NCI-H526 (cell line): ENCODE data around the gene SPATA33.
"Not testable (repeated sequence)": the region's sequence is repeated elsewhere in the genome, so short reads cannot be mapped to it uniquely, and the experiment has no call there.

Experiments used
- DNase-seq, 2 experiments: peaks; one replicate each; lab custom pipeline; 2025; lab: John Stamatoyannopoulos, UW

Gene SPATA33

DNA sequence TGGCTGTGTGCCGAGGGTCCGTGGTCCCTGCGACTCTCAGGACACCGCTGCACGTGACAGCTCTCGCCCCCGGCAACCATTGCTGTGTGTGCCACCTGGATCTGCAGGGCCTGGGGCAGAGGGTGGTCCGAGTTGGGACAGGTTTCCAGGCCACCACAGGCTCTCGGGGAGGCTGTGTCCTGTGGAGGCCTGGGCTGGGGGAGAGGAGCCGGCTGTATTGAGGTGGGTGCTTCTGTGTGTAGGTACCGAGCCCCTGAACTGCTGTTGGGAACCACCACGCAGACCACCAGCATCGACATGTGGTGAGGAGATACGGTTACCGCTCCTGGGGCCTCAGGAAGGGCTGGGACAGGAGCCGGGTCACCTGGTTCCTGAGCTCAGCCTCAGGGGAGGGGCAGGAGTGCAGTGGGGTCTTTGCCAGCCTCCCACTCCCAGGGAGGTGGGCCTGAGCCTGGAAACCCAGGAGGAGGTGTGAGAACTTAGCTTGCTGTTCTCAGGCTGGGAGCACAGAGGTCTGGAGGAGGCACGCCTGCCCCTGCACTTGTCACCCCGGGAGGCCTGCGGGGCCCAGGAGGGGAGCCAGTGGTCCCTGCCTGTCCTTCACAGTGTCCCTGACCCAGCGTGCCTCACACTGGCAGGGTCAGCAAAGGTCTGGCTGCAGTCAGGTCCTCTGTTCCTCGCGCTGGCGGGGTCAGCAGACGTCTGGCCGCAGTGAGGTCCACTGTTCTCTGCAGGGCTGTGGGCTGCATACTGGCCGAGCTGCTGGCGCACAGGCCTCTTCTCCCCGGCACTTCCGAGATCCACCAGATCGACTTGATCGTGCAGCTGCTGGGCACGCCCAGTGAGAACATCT is 36.5 kb downstream of the SPATA33 start:
- no peak for DNase-seq

DNA sequence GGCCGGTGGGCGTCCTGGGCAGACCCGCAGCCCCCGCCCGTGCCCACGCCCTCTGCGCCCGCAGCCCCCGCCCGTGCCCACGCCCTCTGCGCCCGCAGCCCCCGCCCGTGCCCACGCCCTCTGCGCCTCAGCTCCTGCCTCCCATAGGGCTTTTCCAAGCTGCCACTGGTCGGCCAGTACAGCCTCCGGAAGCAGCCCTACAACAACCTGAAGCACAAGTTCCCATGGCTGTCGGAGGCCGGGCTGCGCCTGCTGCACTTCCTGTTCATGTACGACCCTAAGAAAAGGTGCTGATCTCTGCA is 37.1 kb downstream of the SPATA33 start:
- not testable (repeated sequence) for DNase-seq

- no peak for DNase-seq
Measured at GRCh38 chr16:89695086-89695874, 37.6 kb downstream of the SPATA33 start.

GRCh38 chr16:89695875-89696669 is 38.4 kb downstream of the SPATA33 start:
- no peak for DNase-seq

GRCh38 chr16:89696670-89697128 is 39.1 kb downstream of the SPATA33 start:
- DNase-seq = no peak

DNA sequence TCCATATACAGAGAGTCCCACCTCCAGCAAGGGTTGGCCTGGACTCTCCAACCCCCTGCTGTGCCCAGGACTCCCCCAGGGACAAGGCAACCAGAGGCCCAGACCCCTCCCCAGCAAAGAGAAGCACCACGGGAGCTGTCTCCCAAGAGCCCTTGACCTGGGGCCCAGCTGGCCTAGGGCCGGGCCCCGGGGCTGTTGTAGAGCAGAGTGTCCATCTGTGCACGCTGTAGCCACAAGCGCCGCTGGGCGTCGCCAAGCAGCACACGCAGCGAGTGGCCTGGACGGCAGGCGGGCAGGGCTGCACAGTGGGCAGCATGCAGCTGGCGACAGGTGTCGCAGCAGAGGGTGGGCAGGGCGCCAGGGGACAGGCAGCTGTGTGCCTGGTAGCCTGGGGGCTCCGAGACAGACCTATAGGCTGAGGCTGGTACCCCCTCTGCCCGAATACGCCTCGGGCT is 39.6 kb downstream of the SPATA33 start:
- DNase-seq = no peak

- DNase-seq = no peak
Measured at GRCh38 chr16:89697616-89698331, 40.1 kb downstream of the SPATA33 start.

DNA sequence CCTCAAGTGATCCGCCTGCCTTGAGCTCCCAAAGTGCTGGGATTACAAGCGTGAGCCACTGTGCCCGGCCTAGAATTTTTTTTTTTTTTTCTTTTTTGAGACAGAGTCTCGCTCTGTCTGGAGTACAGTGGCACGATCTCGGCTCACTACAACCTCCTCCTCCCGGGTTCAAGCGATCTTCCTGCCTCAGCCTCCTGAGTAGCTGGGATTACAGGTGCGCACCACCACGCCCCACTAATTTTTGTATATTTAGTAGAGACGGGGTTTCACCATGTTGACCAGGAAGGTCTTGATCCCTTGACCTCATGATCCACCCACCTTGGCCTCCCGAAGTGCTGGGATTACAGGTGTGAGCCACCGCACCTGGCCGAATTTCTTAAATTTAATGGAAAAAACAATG is 41.1 kb downstream of the SPATA33 start:
- DNase-seq = not testable (repeated sequence)

- not testable (repeated sequence) for DNase-seq
Measured at GRCh38 chr16:89699629-89700099, 42.0 kb downstream of the SPATA33 start.

- DNase-seq = peak; percentile 90 to 98
Measured at GRCh38 chr16:89700100-89700648, 42.5 kb downstream of the SPATA33 start.

DNA sequence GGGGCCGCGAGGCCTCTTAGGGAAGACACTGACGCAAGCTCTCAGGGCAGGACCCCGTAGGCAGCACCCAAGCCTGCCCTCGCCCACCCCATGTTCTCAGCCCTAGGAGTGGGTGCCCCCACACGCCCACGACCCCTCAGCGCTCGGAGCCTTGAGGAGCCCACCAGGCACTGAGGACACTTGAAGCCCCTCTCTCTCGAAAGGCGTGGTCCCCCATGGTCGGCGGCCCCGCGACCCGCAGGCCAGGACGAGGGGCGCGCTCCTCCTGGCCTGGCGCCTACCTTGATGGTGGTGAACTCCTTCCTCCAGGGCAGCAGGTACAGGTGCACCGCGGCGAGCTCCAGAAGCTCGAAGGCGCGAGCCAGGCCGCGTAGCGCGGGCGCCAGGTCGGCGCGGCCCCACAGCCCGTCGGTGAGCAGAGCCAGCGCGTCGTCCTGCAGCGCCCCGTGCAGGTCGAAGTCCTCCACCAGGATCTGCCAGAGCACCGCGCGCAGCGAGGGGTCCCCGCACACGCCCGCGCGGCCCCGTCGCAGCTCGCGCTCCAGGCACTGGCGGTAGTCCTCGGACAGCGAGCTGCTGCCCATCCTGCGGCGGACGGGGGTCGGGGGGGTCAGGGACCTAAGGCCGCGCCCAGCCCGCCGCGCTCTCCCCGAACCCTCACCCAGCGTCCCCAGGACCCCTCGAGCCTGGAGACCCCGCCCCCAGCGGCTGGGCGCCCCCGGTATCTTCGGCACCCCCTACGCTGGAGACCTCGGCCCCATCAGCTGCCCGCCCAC is 43.2 kb downstream of the SPATA33 start:
- peak in 1 of 2 experiments; percentile 72 for DNase-seq

DNA sequence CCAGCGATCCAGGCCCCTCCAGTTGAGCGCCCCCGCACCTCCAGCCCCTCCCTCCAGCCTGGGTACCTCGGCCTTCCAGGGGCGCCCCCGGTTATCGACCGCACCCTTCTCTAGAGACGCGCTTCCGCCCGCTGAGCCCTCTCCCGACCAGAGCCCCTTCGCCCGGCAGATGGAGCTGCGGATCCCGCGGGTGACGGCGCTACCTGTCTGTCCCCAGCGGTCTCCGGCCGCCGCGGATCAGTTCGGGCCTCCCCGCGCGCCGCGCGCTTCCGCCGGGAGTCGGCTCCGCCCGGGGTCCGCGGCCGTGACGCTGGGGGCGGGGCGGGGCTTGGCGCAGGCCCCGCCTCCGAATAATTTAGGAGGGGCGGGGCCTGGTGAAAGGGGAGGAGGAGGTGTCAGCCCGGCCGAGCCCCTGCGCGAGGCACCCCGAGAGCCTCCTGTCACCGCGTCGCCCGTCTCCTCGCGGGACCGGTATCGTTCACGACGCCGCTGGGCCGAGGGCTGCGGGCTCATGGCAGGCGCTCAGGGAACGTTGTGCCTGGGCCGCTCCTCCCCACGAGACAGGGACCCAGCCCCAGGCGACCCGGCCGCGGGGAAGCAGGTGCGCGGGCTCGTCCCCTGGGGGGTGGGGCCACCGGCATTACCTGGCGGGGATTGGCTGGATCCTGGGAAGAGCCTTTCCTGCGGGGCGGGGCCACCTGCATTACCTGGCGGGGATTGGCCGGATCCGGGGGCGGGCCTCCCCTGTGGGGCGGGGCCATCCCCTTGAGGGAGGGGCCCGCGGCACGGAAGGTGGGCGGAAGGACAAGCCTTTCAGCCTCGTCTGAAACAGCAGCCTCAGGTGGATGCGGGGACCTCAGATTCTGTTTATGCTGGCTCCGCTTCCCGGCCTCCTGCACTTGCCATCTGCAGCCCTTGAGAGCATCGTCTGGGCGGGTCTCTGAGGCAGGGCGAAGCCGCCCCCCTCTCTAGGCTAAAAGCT is 44.1 kb downstream of the SPATA33 start, which contains the start of gene SPATA2L:
SPATA2L (minus strand) TSS at position 281 of the 982 bp plus-strand sequence. CDS start 473 bp downstream, outside the sequence.
- peak; percentile 82 to 96 for DNase-seq

GRCh38 chr16:89704281-89704680 is 46.6 kb downstream of the SPATA33 start:
- no peak for DNase-seq

DNA sequence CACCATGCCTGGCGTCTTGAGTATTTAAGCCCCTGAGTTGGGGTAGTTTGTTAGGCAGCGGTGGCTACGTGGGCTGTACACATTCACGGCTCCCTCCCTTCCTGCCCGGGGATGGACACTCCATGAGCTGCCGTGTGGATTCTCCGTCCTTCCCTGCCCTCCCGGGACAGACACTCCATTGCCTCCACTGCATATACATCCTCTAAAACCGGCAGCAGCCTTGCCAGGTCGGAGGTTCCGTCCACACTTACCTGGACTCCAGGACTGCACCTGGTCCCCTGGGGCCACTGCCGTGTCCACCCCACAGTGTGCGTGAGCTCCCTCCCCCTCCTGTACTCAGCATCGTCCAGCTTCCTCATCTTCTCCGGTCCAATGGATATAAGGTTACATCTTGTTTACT is 47.4 kb downstream of the SPATA33 start:
- DNase-seq = no peak

- DNase-seq = no peak
Measured at GRCh38 chr16:89706518-89707260, 49.1 kb downstream of the SPATA33 start.

DNA sequence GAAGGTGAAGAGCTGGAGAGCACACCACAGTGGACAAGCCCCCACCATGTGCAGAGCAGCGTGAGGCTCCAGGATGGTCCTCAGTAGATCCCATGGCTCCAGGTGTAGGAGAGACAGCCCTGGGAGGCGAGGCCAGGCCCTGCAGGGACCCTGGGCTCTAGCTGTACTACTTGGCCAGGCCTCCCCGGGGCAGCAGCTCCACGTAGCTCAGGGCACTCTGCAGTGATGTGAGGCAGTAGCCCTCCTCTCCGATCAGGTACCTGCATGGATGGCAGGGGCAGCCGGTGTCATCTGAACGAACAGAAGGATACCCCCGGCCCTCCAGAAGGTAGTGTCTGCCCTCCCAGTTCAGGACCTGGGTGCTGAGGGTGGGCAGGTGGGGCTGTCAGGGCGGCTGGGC is 50.1 kb downstream of the SPATA33 start:
- DNase-seq = no peak

- DNase-seq = no peak
Measured at GRCh38 chr16:89708481-89708931, 50.9 kb downstream of the SPATA33 start.

- DNase-seq = no peak
Measured at GRCh38 chr16:89709166-89709565, 51.5 kb downstream of the SPATA33 start.
